IPS DF 6.9 (cell line): ENCODE results near the gene CAMK1D.

Source experiments
- DNase-seq: peaks from one replicate; pipeline ENCODE4 v3.0.0-alpha.2; 2013; ENCODE audit warnings: low read depth, low spot score
- H3K27ac ChIP-seq: one replicate; pipeline ENCODE4 v1.5.1; 2013; ENCODE audit warnings: low read length, control low read depth
- H3K27me3 ChIP-seq: 2 replicates; pipeline ENCODE4 v1.6.1; 2013; ENCODE audit warnings: mild to moderate bottlenecking, low read length; ENCODE audit not compliant: control insufficient read depth, insufficient read depth
- H3K36me3 ChIP-seq: 2 replicates; pipeline ENCODE4 v1.6.1; 2013; ENCODE audit warnings: low read length; ENCODE audit not compliant: control insufficient read depth, insufficient read depth
- H3K4me1 ChIP-seq: 2 replicates; pipeline ENCODE4 v1.6.1; 2013; ENCODE audit warnings: low read length; ENCODE audit not compliant: control insufficient read depth, insufficient read depth
- H3K4me3 ChIP-seq: 2 replicates; pipeline ENCODE4 v1.5.1; 2013; ENCODE audit warnings: mild to moderate bottlenecking, low read length
- H3K9me3 ChIP-seq: 2 replicates; pipeline ENCODE4 v1.6.1; 2013; ENCODE audit warnings: low read length, inconsistent platforms; ENCODE audit not compliant: control insufficient read depth, insufficient read depth
- WGBS: extraction: QIAGEN DNeasy Blood & Tissue Kit; methylation state at CpG from one replicate; pipeline ENCODE4 v1.1.7; 2013; ENCODE audit warnings: mixed read lengths, missing lambda C conversion rate; ENCODE audit not compliant: insufficient read length, insufficient coverage; 5-methylcytosine and 5-hydroxymethylcytosine counted together

CAMK1D gene

GRCh38 chr10:12622691-12623090 lies 273.3 kb downstream of the CAMK1D start:
- no peaks in the 10 kb centered on the region for H3K9me3 ChIP-seq
- H3K36me3 ChIP-seq, result no peaks in the 10 kb centered on the region
- no peaks in the 10 kb centered on the region for H3K4me1 ChIP-seq
- DNase-seq, result no peak
- no peak overlapping the region for H3K27ac ChIP-seq
- 100% methylated on average over 4 of the region's 11 CpGs for whole genome bisulfite sequencing
- no peaks in the 10 kb centered on the region for H3K27me3 ChIP-seq
- no peak overlapping the region for H3K4me3 ChIP-seq

GRCh38 chr10:12625393-12626023 lies 276.2 kb downstream of the CAMK1D start:
- no peak overlapping the region for H3K4me3 ChIP-seq
- H3K27ac ChIP-seq, result no peak overlapping the region
- no peaks in the 10 kb centered on the region for H3K4me1 ChIP-seq
- no peaks in the 10 kb centered on the region for H3K9me3 ChIP-seq
- no peaks in the 10 kb centered on the region for H3K27me3 ChIP-seq
- H3K36me3 ChIP-seq, result no peaks in the 10 kb centered on the region
- WGBS, result no CpG with 5 or more reads among the region's 12 CpGs
- DNase-seq, result no peak

DNA sequence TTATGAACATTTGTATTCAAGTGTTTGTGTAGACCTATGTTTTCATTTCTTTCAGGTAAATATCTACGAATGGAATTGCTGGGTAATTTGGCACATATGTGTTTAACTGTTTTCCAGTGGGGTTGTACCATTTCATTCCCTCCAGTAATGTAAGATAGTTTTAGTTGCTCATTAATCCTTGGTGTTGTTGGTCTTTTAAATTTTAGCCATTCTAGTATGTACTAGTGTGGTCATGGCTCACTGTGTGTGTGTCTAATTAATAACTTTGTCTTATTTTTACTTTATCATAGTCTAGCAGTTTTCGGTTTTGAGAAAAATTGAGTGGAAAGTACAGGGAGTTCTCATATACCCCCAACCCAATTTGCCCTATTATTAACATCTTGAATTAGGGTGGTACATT lies 278.8 kb downstream of the CAMK1D start:
- H3K27ac ChIP-seq, result no peak overlapping the region
- H3K4me3 ChIP-seq, result no peak overlapping the region
- no CpG with 5 or more reads among the region's 2 CpGs for WGBS
- no peaks in the 10 kb centered on the region for H3K27me3 ChIP-seq
- no peaks in the 10 kb centered on the region for H3K4me1 ChIP-seq
- DNase-seq, result no peak
- no peaks in the 10 kb centered on the region for H3K36me3 ChIP-seq
- H3K9me3 ChIP-seq, result no peaks in the 10 kb centered on the region; the same call in 1 of the 2 replicates

GRCh38 chr10:12628964-12629766 lies 279.8 kb downstream of the CAMK1D start:
- WGBS, result no CpG with 5 or more reads among the region's 10 CpGs
- no peak for DNase-seq
- H3K4me1 ChIP-seq, result no peaks in the 10 kb centered on the region
- H3K9me3 ChIP-seq, result no peaks in the 10 kb centered on the region; the same call in 1 of the 2 replicates
- H3K27ac ChIP-seq, result no peak overlapping the region
- no peak overlapping the region for H3K4me3 ChIP-seq
- H3K36me3 ChIP-seq, result no peaks in the 10 kb centered on the region
- no peaks in the 10 kb centered on the region for H3K27me3 ChIP-seq

- no peaks in the 10 kb centered on the region for H3K36me3 ChIP-seq
- no peak for DNase-seq
- no peaks in the 10 kb centered on the region for H3K4me1 ChIP-seq
- WGBS, result no CpG with 5 or more reads among the region's 5 CpGs
- no peaks in the 10 kb centered on the region; the same call in 1 of the 2 replicates for H3K9me3 ChIP-seq
- no peak overlapping the region for H3K4me3 ChIP-seq
- H3K27me3 ChIP-seq, result no peaks in the 10 kb centered on the region
- no peak overlapping the region for H3K27ac ChIP-seq
Observed at GRCh38 chr10:12629767-12630165, 280.4 kb downstream of the CAMK1D start.

GRCh38 chr10:12631216-12631615 lies 281.9 kb downstream of the CAMK1D start:
- Histone ChIP-seq H3K27me3 (no peaks in the 10 kb centered on the region), H3K4me3 (no peak overlapping the region), H3K9me3 (no peaks in the 10 kb centered on the region; the same call in 1 of the 2 replicates), H3K36me3 (no peaks in the 10 kb centered on the region), H3K4me1 (no peaks in the 10 kb centered on the region), H3K27ac (no peak overlapping the region)
- DNase-seq, result no peak
- WGBS, result no CpG with 5 or more reads among the region's 3 CpGs

DNA sequence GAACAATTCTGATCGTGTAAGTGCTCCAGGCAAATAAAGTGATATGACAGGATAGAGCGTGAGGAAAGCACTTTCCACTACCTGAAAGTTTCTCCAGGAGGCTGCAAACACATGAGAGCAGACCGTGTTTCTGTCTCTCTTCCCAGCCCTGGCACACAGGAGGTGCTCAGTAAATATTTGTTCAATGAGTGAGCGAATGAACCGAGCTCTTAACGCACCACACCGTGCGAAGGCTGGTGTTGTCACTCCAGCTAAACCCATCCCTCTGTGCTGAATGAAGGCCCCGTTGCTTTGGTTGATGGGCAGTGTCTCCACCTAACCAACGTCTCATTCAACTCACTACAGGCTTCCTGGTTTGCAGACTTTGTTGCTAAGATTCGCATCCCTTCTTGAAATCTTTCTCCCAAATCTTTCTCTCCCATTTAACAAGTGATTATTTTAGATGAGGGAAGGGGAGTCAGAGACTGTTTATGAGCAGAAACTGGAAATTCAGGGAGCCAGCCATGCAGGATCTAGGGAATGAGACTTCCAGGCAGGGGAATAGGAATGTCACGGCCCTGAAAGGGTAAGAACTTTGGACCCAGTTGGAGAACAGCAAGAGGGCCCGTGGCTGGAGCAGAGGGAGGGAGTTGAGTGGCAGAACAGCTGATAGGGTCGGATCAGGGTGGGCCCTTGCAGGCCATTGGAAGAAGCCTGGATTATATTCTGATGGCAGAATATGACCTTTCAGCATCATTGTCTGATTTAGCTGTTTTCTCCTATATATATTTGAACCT lies 282.6 kb downstream of the CAMK1D start:
- H3K27ac ChIP-seq, result no peak overlapping the region

DNA sequence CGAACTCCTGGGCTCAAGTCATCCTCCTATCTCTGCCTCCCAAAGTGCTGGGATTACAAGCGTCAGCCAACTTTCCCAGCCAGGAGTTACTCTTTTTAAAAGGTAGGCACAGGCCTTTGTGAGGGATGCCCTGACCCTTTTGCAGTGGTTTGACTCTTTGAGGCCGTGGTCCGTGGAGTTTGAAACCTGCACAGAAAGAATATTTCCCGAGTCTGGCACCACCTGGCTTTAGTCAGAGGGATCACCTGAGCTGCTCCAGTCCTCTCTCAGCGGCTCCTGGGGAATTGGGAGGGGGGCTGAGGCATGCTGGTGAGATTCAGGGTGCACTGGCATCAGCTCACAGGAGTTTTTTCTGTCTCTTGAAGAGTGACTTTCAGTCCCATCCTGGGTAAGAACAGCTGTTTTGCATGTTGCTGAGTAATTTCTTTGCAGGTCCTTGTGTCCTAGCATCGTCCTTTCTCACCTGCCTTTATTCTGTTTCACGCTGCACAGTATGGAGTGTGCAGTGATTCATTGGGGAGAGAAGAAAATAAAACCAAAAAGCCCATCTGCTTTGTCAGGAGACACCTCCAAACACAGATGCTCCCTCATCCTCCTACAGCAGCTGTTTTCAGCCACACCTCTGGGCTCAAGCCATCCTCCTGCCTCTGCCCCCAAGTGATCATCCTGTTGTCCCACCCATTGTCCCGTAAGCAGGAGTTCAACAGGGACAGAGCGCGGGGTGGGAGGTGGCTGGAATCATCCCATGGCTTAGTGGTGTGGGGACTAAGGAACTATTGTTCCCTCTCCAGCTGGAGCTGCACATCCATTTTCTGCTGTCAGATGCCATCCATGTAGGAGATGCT lies 284.7 kb downstream of the CAMK1D start:
- H3K27me3 ChIP-seq, result no peaks in the 10 kb centered on the region
- H3K4me1 ChIP-seq, result peaks cover 3% of the 10 kb centered on the region; the same call in 1 of the 2 replicates
- H3K36me3 ChIP-seq, result no peaks in the 10 kb centered on the region
- no peak overlapping the region for H3K4me3 ChIP-seq
- no peak overlapping the region for H3K27ac ChIP-seq
- DNase-seq, result no peak
- no peaks in the 10 kb centered on the region; the same call in 1 of the 2 replicates for H3K9me3 ChIP-seq
- no CpG with 5 or more reads among the region's 11 CpGs for WGBS

More for the DNA sequence above, 282.6 kb downstream of the CAMK1D start:
- no peaks in the 10 kb centered on the region for H3K4me1 ChIP-seq
- H3K27me3 ChIP-seq, result no peaks in the 10 kb centered on the region
- no CpG with 5 or more reads among the region's 14 CpGs for WGBS
- no peaks in the 10 kb centered on the region; the same call in 1 of the 2 replicates for H3K9me3 ChIP-seq
- no peaks in the 10 kb centered on the region for H3K36me3 ChIP-seq
- H3K4me3 ChIP-seq, result no peak overlapping the region
- no peak for DNase-seq

GRCh38 chr10:12634621-12634931 lies 285.2 kb downstream of the CAMK1D start:
- peaks cover 3% of the 10 kb centered on the region; the same call in 1 of the 2 replicates for H3K4me1 ChIP-seq
- no peaks in the 10 kb centered on the region; the same call in 1 of the 2 replicates for H3K9me3 ChIP-seq
- no peak overlapping the region for H3K27ac ChIP-seq
- WGBS, result no CpG with 5 or more reads among the region's 10 CpGs
- DNase-seq, result no peak
- no peak overlapping the region for H3K4me3 ChIP-seq
- no peaks in the 10 kb centered on the region for H3K27me3 ChIP-seq
- no peaks in the 10 kb centered on the region for H3K36me3 ChIP-seq

DNA sequence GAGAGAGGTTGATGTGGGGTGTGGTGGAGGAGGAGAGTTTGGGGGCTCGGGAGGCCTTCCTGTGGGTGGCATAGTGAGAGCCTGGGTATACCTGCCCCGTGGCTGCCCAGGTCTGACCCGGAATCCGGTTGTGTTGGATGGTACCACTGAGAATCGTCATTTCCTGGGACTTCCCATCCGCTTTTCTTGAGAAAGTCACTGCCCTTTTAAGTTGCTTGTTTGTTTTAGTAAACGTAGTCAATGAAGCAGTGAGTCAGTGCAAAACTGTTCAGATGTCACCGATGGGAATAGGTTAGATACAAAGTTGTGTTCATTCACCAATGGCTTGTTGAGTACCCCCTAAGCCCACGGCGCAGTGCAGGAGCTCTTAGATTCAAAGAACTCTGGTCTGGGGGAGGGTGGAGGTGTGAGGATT lies 285.8 kb downstream of the CAMK1D start:
- Histone ChIP-seq H3K4me1 (peaks cover 3% of the 10 kb centered on the region; the same call in 1 of the 2 replicates), H3K9me3 (no peaks in the 10 kb centered on the region; the same call in 1 of the 2 replicates), H3K27me3 (no peaks in the 10 kb centered on the region), H3K4me3 (no peak overlapping the region), H3K36me3 (no peaks in the 10 kb centered on the region), H3K27ac (no peak overlapping the region)
- WGBS, result no CpG with 5 or more reads among the region's 10 CpGs
- no peak for DNase-seq
